Lower leg skin (tissue), 3 donors: ENCODE results near the gene PCBP2.

Experiments used
- POLR2A ChIP-seq, 2 donors: fragments of 450-650 bp; IDR thresholded peaks; one replicate each; pipeline ENCODE4 v1.6.1; 2016 to 2017; ENCODE audit warnings: antibody characterized with exemption in 2 of 2, mild to moderate bottlenecking in 1 of 2, moderate library complexity in 1 of 2
- TF ChIP-seq, protein P1 (sequence below), 3 donors: fragments of 450-650 bp; IDR thresholded peaks; one replicate each; pipeline ENCODE4 v1.5.1; 2016; ENCODE audit warnings: antibody characterized with exemption in 3 of 3, mild to moderate bottlenecking in 3 of 3, moderate library complexity in 2 of 3

DNA sequence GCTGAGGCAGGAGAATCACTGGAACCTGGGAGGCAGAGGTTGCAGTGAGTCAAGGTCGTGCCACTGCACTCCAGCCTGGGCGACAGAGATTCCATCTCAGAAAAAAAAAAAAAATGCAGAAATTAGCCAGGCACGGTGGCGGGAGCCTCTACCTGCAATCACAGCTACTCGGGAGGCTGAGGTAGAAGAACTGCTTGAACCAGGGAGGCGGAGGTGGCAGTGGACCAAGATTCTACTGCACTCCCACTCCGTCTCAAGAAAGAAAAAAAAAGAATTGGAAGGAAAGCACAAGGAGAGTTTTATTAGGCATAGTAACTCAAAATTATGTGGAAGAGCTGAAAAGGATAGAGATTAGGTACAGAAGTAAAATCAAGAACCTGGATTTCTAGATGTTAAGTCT is 49.0 kb upstream of the PCBP2 start:
- TF ChIP-seq, protein P1, sequence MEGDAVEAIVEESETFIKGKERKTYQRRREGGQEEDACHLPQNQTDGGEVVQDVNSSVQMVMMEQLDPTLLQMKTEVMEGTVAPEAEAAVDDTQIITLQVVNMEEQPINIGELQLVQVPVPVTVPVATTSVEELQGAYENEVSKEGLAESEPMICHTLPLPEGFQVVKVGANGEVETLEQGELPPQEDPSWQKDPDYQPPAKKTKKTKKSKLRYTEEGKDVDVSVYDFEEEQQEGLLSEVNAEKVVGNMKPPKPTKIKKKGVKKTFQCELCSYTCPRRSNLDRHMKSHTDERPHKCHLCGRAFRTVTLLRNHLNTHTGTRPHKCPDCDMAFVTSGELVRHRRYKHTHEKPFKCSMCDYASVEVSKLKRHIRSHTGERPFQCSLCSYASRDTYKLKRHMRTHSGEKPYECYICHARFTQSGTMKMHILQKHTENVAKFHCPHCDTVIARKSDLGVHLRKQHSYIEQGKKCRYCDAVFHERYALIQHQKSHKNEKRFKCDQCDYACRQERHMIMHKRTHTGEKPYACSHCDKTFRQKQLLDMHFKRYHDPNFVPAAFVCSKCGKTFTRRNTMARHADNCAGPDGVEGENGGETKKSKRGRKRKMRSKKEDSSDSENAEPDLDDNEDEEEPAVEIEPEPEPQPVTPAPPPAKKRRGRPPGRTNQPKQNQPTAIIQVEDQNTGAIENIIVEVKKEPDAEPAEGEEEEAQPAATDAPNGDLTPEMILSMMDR (IDR thresholded peaks at IDR 0.05) = no peak
- no peak for TF ChIP-seq POLR2A (IDR thresholded peaks at IDR 0.05)
